Measurements from ENCODE around the gene CCNL1.
"Not testable (repeated sequence)": the region's sequence is repeated elsewhere in the genome, so short reads cannot be mapped to it uniquely, and the experiment has no call there.

Gene CCNL1

DNA sequence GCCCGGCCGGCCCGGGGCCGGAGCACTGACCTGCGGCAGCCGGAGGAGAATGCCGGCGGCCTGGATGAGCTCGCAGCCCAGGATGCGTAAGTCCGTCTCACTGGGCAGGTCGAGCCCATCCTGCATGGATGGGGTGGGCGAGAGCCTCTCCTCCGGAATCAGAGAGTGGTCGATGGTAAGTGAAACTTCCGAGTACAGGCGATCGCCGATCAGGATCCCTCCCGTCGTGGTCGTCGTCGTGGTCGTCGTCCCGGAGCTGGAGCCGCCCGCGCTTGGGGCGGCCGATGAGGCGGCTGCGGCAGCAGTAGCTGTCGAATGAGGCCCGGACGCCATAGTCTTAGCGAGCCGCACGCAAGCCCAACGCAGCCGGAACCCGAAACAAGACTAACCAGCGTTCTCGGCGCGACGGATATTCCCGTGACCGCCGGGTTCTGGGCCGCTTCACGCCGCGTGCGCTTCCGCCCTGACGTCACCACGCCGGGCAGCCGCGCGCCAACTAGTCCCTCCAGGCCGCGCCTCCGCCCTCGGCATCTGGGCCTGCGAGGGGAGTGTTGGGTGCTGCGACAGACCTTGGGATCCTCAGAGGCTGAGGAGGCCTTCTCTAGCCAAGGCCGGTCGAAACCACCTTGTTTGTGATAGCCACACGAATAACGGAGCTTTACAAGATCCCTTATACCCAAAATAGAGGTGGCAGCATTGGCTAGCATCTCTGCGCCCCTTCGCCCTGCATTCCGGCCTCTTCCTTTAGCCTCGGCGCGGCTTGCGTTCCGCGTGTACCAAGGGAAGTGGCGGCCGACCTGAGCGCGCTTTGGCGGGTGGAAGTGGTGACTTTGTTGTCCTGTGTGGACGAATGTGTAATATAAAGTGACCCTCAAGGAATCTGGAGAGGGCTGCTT, at the start of gene CCNL1:
CCNL1 (minus strand) TSS at position 386 of the 896 bp plus-strand sequence; CDS start at position 333, 53 bp downstream.
- peak; percentile 92 for DNase-seq (ENCODE audit: extremely low spot score)
- POLR2A ChIA-PET = interaction anchor here (0.6 to 2.9 kb wide), 9 partner anchors 9 to 480 kb away, joined by 3 to 73 read pairs (median 3); no protein-coding TSS in a partner anchor
- CTCF ChIA-PET = interaction anchor here (0.8 to 6.2 kb wide), 13 partner anchors 9 to 1010 kb away, joined by 3 to 95 read pairs (median 4); no protein-coding TSS in a partner anchor
- TF ChIP-seq, protein P1, sequence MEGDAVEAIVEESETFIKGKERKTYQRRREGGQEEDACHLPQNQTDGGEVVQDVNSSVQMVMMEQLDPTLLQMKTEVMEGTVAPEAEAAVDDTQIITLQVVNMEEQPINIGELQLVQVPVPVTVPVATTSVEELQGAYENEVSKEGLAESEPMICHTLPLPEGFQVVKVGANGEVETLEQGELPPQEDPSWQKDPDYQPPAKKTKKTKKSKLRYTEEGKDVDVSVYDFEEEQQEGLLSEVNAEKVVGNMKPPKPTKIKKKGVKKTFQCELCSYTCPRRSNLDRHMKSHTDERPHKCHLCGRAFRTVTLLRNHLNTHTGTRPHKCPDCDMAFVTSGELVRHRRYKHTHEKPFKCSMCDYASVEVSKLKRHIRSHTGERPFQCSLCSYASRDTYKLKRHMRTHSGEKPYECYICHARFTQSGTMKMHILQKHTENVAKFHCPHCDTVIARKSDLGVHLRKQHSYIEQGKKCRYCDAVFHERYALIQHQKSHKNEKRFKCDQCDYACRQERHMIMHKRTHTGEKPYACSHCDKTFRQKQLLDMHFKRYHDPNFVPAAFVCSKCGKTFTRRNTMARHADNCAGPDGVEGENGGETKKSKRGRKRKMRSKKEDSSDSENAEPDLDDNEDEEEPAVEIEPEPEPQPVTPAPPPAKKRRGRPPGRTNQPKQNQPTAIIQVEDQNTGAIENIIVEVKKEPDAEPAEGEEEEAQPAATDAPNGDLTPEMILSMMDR (IDR thresholded peaks at IDR 0.05; ENCODE audit: control extremely low read depth, extremely low read depth, low read depth, missing control alignments) = no peak

DNA sequence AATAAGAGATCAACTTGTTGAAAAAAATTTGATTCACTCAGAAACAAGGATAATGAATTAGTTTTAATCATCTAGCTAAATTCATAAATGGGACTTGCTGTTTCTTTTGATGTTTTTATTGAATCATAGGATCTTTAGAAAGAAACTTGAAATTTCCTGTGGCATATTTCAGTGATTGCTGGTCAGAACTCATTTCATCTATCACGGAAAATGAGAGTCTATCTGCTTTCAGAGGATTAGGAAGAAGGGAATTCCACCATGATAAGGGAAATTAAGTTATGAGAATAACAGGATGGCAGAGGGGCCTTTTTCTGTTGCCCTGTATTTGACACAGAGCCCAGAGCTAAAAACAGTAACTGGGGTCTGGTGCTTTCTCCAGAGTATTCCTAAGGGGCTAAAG, 44.9 kb upstream of the CCNL1 start:
- POLR2A ChIA-PET = no interaction called here

DNA sequence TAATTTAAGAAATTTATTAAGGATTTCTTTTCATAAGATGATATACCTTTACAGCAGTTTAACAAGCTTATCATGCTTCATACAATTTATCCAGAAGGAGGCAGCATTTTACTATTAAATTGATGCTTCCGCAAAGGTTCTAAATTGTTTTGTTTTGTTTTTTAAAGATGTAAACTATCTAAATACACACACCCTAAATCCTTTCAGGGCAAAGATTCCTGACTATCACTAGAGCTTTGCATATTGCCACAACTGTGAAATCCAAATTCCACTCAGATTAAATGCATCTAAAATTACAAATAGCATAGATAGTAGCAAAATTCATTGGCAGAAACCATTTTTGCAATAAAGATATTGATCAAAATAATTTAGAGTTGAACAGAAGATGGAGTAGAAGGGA, 44.5 kb upstream of the CCNL1 start:
- TF ChIP-seq, protein P1 (IDR thresholded peaks at IDR 0.05; ENCODE audit: control extremely low read depth, extremely low read depth, low read depth, missing control alignments) = peak; percentile 31
- DNase-seq (ENCODE audit: extremely low spot score) = no peak
- CTCF ChIA-PET = interaction anchor here (0.8 to 1.3 kb wide), 4 partner anchors 29 to 288 kb away, joined by 3 to 5 read pairs (median 4); no protein-coding TSS in a partner anchor
- POLR2A ChIA-PET = no interaction called here

More for the DNA sequence above, 44.9 kb upstream of the CCNL1 start:
- no peak for DNase-seq (ENCODE audit: extremely low spot score)
- TF ChIP-seq, protein P1 (IDR thresholded peaks at IDR 0.05; ENCODE audit: control extremely low read depth, extremely low read depth, low read depth, missing control alignments) = no peak
- CTCF ChIA-PET = interaction anchor here (0.8 to 1.9 kb wide), 4 partner anchors 29 to 288 kb away, joined by 3 to 5 read pairs (median 4); no protein-coding TSS in a partner anchor

DNA sequence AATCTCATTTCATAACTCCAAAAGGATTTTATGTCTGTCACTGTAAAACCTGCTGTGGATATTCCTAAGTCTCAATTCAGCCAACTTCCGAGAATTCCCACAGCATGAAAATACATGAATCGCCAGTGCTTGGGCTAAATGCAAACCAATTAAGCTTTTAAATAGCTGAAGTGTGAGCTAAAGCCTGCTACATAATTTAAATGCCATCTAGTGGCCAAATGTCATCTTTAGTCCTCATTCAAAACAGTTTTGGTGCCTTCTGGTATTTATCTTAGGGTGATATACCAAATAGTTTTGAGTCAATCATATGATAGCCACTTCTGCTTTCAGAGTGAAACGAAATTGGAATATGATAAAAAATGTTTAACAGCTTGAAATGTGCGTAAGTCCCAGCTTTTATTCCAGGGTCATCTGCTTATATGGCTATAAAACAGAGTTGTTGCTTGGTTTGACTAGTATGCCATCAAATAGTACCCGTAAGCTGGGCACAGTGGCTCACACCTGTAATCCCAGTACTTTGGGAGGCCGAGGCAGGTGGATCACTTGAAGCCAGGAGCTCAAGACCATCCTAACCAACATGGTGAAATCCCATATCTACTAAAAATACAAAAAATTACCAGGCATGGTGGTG, 41.8 kb upstream of the CCNL1 start:
- POLR2A ChIA-PET = no interaction called here

DNA sequence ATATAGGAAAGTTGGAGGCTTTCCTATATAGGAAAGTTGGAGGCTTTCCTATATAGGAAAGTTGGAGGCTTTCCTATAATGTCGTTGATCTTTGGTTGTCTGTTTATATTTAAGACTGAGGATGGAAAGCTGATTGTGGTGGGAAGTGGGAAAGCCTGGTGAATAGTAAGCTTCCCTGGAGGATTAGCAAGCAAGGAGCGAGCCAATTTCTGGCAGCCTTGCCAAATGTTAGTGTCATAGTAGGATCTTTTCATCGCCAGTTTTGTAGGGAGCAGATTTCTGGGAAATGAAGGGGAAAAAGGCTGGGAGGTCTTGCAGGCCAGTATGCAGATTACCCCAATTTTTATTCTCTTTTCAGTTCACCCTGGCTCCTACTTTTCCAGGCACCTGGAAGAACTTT, 39.9 kb upstream of the CCNL1 start:
- TF ChIP-seq, protein P1 (IDR thresholded peaks at IDR 0.05; ENCODE audit: control extremely low read depth, extremely low read depth, low read depth, missing control alignments) = no peak
- ChIA-PET CTCF (interaction anchor here (1.1 to 1.2 kb wide), 2 partner anchors 12 to 26 kb away, joined by 3 to 4 read pairs; no protein-coding TSS in a partner anchor), POLR2A (no interaction called here)
- no peak for DNase-seq (ENCODE audit: extremely low spot score)

More for the DNA sequence above, 41.8 kb upstream of the CCNL1 start:
- CTCF ChIA-PET = interaction anchor here (0.6 to 2.4 kb wide), 27 partner anchors 9 to 1158 kb away, joined by 3 to 33 read pairs (median 4); partner anchors contain the start of gene CCNL1
- DNase-seq (ENCODE audit: extremely low spot score) = peak; percentile 60
- TF ChIP-seq, protein P1 (IDR thresholded peaks at IDR 0.05; ENCODE audit: control extremely low read depth, extremely low read depth, low read depth, missing control alignments) = peak; percentile 57

DNA sequence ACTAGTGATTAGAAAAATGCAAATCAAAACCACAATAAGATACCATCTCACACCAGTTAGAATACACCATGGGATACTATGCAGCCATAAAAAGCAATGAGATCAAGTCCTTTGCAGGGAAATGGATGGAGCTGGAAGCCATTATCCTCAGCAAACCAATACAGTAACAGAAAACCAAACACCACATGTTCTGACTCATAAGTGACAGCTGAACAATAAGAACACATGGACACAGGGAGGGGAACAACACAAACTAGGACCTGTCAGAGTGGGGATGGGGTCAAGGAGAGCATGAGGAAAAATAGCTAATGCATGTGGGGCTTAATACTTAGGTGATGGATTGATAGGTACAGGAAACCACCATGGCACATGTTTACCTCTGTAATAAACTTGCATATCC, 36.0 kb upstream of the CCNL1 start:
- TF ChIP-seq, protein P1 (IDR thresholded peaks at IDR 0.05; ENCODE audit: control extremely low read depth, extremely low read depth, low read depth, missing control alignments) = no peak
- no peak for DNase-seq (ENCODE audit: extremely low spot score)
- ChIA-PET CTCF (no interaction called here), POLR2A (no interaction called here)

DNA sequence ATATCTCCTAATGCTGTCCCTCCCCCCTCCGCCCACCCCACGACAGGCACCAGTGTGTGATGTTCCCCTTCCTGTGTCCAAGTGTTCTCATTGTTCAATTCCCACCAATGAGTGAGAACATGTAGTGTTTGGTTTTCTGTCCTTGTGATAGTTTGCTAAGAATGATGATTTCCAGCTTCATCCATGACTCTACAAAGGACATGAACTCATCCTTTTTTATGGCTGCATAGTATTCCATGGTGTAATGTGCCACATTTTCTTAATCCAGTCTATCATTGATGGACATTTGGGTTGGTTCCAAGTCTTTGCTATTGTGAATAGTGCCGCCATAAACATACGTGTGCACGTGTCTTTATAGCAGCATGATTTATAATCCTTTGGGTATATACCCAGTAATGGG, 31.2 kb upstream of the CCNL1 start:
- POLR2A ChIA-PET; DNase-seq (ENCODE audit: extremely low spot score); CTCF ChIA-PET: not testable (repeated sequence)

All from GM10248 (cell line).